HEK293 (cell line): ENCODE results near the gene TLE1.

Experiments
- GFI1B ChIP-seq: fragments of 450-650 bp; formaldehyde crosslinking; IDR thresholded peaks from 2 replicates; pipeline ENCODE4 v1.5.1; 2016; ENCODE audit warnings: missing biosample characterization, missing genetic modification characterization
- HOXC10 ChIP-seq: sonication (generic); formaldehyde crosslinking; IDR thresholded peaks from 2 replicates; pipeline ENCODE4 v1.8.1; 2023; ENCODE audit warnings: mild to moderate bottlenecking, missing genetic modification reagents
- SETDB1 ChIP-seq: IDR thresholded peaks from one replicate; pipeline ENCODE4 v1.6.1; 2017; ENCODE audit warnings: mild to moderate bottlenecking, low read length, moderate library complexity, mixed read lengths; ENCODE audit not compliant: insufficient read length
- SP2 ChIP-seq: fragments of 450-650 bp; formaldehyde crosslinking; IDR thresholded peaks from 2 replicates; pipeline ENCODE4 v1.5.1; 2016; ENCODE audit warnings: missing biosample characterization, missing genetic modification characterization
- ZBTB17 ChIP-seq: fragments of 450-650 bp; formaldehyde crosslinking; IDR thresholded peaks from 2 replicates; pipeline ENCODE4 v1.5.1; 2016; ENCODE audit warnings: missing biosample characterization, missing genetic modification characterization
- ZBTB21 ChIP-seq: fragments of 450-650 bp; formaldehyde crosslinking; IDR thresholded peaks from 2 replicates; pipeline ENCODE4 v1.5.1; 2017; ENCODE audit warnings: missing biosample characterization, missing genetic modification characterization
- ZNF146 ChIP-seq: fragments of 450-650 bp; formaldehyde crosslinking; IDR thresholded peaks from 2 replicates; pipeline ENCODE4 v1.5.1; 2016; ENCODE audit warnings: missing biosample characterization, missing genetic modification characterization
- ZNF174 ChIP-seq: fragments of 450-650 bp; formaldehyde crosslinking; IDR thresholded peaks from 2 replicates; pipeline ENCODE4 v1.5.0; 2017; ENCODE audit warnings: missing biosample characterization, mild to moderate bottlenecking, missing genetic modification characterization
- ZNF184 ChIP-seq: fragments of 450-650 bp; IDR thresholded peaks from 2 replicates; pipeline ENCODE4 v1.5.1; 2018; ENCODE audit warnings: missing biosample characterization, mild to moderate bottlenecking, missing genetic modification characterization
- ZNF239 ChIP-seq: fragments of 450-650 bp; formaldehyde crosslinking; IDR thresholded peaks from 2 replicates; pipeline ENCODE4 v1.5.1; 2016; ENCODE audit warnings: missing biosample characterization, missing genetic modification characterization
- ZSCAN30 ChIP-seq: fragments of 450-650 bp; IDR thresholded peaks from 2 replicates; pipeline ENCODE4 v1.5.1; 2018; ENCODE audit warnings: missing biosample characterization, mild to moderate bottlenecking, missing genetic modification characterization, moderate library complexity
- TF ChIP-seq, protein P1 (sequence below): fragments of 450-650 bp; formaldehyde crosslinking; IDR thresholded peaks from 2 replicates; pipeline ENCODE4 v1.5.1; 2016; ENCODE audit warnings: missing biosample characterization, missing genetic modification characterization
- TF ChIP-seq, protein P2 (sequence below): fragments of 450-650 bp; formaldehyde crosslinking; IDR thresholded peaks from 2 replicates; pipeline ENCODE4 v1.5.1; 2016; ENCODE audit warnings: missing biosample characterization, missing genetic modification characterization

DNA sequence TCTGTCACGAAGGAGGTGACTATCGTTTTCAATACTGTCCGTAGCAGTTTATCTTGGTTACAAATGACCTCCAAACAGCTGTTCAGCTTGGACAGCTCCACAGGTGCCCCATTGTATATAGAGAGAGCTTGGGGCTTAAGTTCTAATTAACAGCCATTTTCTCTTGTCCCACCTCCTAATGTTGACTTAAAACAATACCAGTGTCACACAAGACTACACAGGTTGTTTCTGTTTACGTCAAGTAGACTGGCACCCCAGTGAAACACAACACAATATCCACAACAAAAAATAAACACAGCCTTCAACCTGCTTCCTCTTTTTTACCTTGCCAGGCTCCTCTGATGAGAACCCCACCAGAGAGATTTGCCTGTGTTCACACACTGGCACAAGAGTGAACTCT is 39.8 kb upstream of the TLE1 start:
- TF ChIP-seq ZBTB17 (no peak), ZSCAN30 (tag by site-specific recombination) (no peak), GFI1B (tag by site-specific recombination) (no peak), ZNF174 (tag by site-specific recombination) (no peak), ZNF184 (tag by site-specific recombination) (no peak), ZNF146 (no peak), SETDB1 (no peak), SP2 (tag by site-specific recombination) (no peak), HOXC10 (CRISPR knock-in tag) (no peak), ZBTB21 (no peak), ZNF239 (no peak)
- TF ChIP-seq, protein P1, sequence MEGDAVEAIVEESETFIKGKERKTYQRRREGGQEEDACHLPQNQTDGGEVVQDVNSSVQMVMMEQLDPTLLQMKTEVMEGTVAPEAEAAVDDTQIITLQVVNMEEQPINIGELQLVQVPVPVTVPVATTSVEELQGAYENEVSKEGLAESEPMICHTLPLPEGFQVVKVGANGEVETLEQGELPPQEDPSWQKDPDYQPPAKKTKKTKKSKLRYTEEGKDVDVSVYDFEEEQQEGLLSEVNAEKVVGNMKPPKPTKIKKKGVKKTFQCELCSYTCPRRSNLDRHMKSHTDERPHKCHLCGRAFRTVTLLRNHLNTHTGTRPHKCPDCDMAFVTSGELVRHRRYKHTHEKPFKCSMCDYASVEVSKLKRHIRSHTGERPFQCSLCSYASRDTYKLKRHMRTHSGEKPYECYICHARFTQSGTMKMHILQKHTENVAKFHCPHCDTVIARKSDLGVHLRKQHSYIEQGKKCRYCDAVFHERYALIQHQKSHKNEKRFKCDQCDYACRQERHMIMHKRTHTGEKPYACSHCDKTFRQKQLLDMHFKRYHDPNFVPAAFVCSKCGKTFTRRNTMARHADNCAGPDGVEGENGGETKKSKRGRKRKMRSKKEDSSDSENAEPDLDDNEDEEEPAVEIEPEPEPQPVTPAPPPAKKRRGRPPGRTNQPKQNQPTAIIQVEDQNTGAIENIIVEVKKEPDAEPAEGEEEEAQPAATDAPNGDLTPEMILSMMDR = no peak
- TF ChIP-seq, protein P2, sequence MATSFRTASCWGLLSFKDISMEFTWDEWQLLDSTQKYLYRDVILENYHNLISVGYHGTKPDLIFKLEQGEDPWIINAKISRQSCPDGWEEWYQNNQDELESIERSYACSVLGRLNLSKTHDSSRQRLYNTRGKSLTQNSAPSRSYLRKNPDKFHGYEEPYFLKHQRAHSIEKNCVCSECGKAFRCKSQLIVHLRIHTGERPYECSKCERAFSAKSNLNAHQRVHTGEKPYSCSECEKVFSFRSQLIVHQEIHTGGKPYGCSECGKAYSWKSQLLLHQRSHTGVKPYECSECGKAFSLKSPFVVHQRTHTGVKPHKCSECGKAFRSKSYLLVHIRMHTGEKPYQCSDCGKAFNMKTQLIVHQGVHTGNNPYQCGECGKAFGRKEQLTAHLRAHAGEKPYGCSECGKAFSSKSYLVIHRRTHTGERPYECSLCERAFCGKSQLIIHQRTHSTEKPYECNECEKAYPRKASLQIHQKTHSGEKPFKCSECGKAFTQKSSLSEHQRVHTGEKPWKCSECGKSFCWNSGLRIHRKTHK = no peak
